Kidney epithelial cell (primary cell): Measurements from ENCODE around the gene EXOSC5. TPM values are rescaled to one million over a fixed set of nuclear protein-coding genes. Genes with fewer than 3 reads are reported as not detected.

Experiments
- DNase-seq: peaks from one replicate; pipeline ENCODE4 v3.0.0-alpha.2; 2010; ENCODE audit warnings: low read depth
- H3K27me3 ChIP-seq: 2 replicates; pipeline ENCODE4 v1.6.0; 2011; ENCODE audit warnings: low read length; ENCODE audit not compliant: control insufficient read depth, insufficient read depth
- H3K36me3 ChIP-seq: 2 replicates; pipeline ENCODE4 v1.5.1; 2011; ENCODE audit warnings: low read length; ENCODE audit not compliant: control insufficient read depth, insufficient read depth
- H3K4me3 ChIP-seq: 2 replicates; pipeline ENCODE4 v1.5.1; 2011; ENCODE audit warnings: low read depth, mild to moderate bottlenecking, control low read depth, low read length
- CTCF ChIP-seq: IDR thresholded peaks from 2 replicates; pipeline ENCODE4 v1.5.1; 2011; ENCODE audit warnings: mild to moderate bottlenecking, moderate library complexity, low read length, control low read depth, inconsistent platforms; ENCODE audit not compliant: insufficient read depth, poor library complexity, severe bottlenecking
- total RNA-seq: library from RNA; depleted of rRNA; stranded (reverse); fragments of >200 nt; gene quantifications from 2 replicates; pipeline ENCODE4 v1.2.3, GENCODE V29; 2015

Gene EXOSC5
- total RNA-seq, 1 donor from 2014 or later, result 27.0 TPM

- H3K4me3 ChIP-seq, result no peak overlapping the region
- TF ChIP-seq CTCF, result peak; percentile 36
- no peak for DNase-seq
- no peaks in the 10 kb centered on the region for H3K27me3 ChIP-seq
- H3K36me3 ChIP-seq, result no peaks in the 10 kb centered on the region
These were observed 19.0 kb downstream of the EXOSC5 start for GRCh38 chr19:41377977-41378709.

- TF ChIP-seq CTCF, result no peak
- Histone ChIP-seq H3K4me3 (peak overlapping the region; percentile 64), H3K36me3 (no peaks in the 10 kb centered on the region), H3K27me3 (no peaks in the 10 kb centered on the region)
- DNase-seq, result no peak
These were observed 20.2 kb downstream of the EXOSC5 start for GRCh38 chr19:41376998-41377365.

GRCh38 chr19:41376241-41376997 is 20.7 kb downstream of the EXOSC5 start, which contains the start of gene TMEM91:
Gene TMEM91, plus strand, starts transcription at chr19:41376533. Its CDS starts 1,777 bp downstream, at chr19:41378310.
- H3K4me3 ChIP-seq, result peak within 1 kb of the TSS; percentile 64
- no peak for TF ChIP-seq CTCF
- no peaks in the 10 kb centered on the region for H3K36me3 ChIP-seq
- no peak for DNase-seq
- no peaks in the 10 kb centered on the region for H3K27me3 ChIP-seq

DNA sequence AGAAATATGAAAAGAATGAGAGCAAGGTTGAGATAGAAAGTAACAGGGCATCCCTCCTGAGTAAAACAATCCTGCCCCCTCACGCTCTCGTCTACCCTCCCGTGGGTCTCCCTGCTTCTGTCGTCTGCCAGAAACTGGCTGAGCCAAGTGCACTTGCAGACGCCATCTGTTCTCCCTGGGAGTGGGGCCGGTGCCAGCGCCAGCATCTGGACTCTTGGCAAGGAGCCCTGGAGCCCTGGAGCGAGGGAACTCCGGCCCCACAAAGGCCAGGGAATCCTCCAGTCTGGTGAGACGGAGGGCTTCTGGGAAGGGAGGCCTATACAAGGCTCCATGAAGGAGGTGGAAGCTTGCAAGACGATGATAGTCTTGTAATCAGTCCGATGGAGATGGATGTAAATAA is 23.2 kb downstream of the EXOSC5 start:
- no peak for TF ChIP-seq CTCF
- H3K36me3 ChIP-seq, result no peaks in the 10 kb centered on the region
- no peak overlapping the region for H3K4me3 ChIP-seq
- DNase-seq, result no peak
- no peaks in the 10 kb centered on the region for H3K27me3 ChIP-seq

GRCh38 chr19:41372501-41372900 is 24.7 kb downstream of the EXOSC5 start:
- DNase-seq, result no peak
- no peak overlapping the region for H3K4me3 ChIP-seq
- no peak for TF ChIP-seq CTCF
- no peaks in the 10 kb centered on the region for H3K27me3 ChIP-seq
- H3K36me3 ChIP-seq, result no peaks in the 10 kb centered on the region
